Measurements from ENCODE around the gene AURKB. TPM values are rescaled to one million over a fixed set of nuclear protein-coding genes. Genes with fewer than 3 reads are reported as not detected.

AURKB gene
- total RNA-seq, 6 experiments from 2014 or later = 0.26 to 3.9 (median 1.5) TPM

- ATAC-seq = peak; percentile 67 to 80 (median 72)
Observed at GRCh38 chr17:8248751-8249607, 38.6 kb upstream of the AURKB start, which contains the start of gene PFAS. PFAS (plus strand) TSS chr17:8249289; CDS start chr17:8253938, 4,649 bp downstream.

GRCh38 chr17:8244768-8245167 is 34.4 kb upstream of the AURKB start:
- peaks cover 0 to 7% (median 3%) of the 10 kb centered on the region in 4 donors for H3K36me3 ChIP-seq
- H3K27me3 ChIP-seq = no peaks in the 10 kb centered on the region
- TF ChIP-seq CTCF (IDR thresholded peaks at IDR 0.05) (no peak), POLR2A (IDR thresholded peaks at IDR 0.05) (no peak)
- peaks cover 0 to 3% (median 0%) of the 10 kb centered on the region in 4 donors for H3K4me1 ChIP-seq
- ATAC-seq (no peak), DNase-seq (no peak)
- intact Hi-C loops (cut with DNase I) = no loop called here
- 97% methylated on average over 8 of the region's 8 CpGs for WGBS (ENCODE audit: insufficient coverage, low coverage, low lambda C conversion rate, missing lambda C conversion rate)
- H3K4me3 ChIP-seq = no peak overlapping the region
- H3K9me3 ChIP-seq = no peaks in the 10 kb centered on the region
- H3K27ac ChIP-seq = no peak overlapping the region

More at GRCh38 chr17:8248751-8249607, 38.6 kb upstream of the AURKB start, which contains the start of gene PFAS:
- H3K27me3 ChIP-seq = no peaks in the 10 kb centered on the region
- peak within 1 kb of the TSS; percentile 94 to 99 (median 97) for H3K27ac ChIP-seq
- DNase-seq = peak; percentile 96 to 97 (median 96)
- 0% methylated on average over 38 of the region's 58 CpGs for WGBS (ENCODE audit: insufficient coverage, low coverage, low lambda C conversion rate, missing lambda C conversion rate)
- no peaks in the 10 kb centered on the region for H3K9me3 ChIP-seq
- H3K4me1 ChIP-seq = peaks cover 0 to 6% (median 0%) of the 10 kb centered on the region in 4 donors
- TF ChIP-seq CTCF (IDR thresholded peaks at IDR 0.05) (no peak), POLR2A (IDR thresholded peaks at IDR 0.05) (peak; percentile 49)
- no peaks in the 10 kb centered on the region for H3K36me3 ChIP-seq
- H3K4me3 ChIP-seq = peak within 1 kb of the TSS; percentile 78 to 91 (median 90)
- intact Hi-C loops (cut with DNase I) = no loop called here

- Histone ChIP-seq H3K4me3 (no peak overlapping the region), H3K4me1 (no peaks in the 10 kb centered on the region), H3K9me3 (no peaks in the 10 kb centered on the region), H3K27ac (no peak overlapping the region), H3K36me3 (peaks cover 0 to 8% (median 3%) of the 10 kb centered on the region in 4 donors), H3K27me3 (no peaks in the 10 kb centered on the region)
- ATAC-seq (no peak), DNase-seq (no peak)
- WGBS (ENCODE audit: insufficient coverage, low coverage, low lambda C conversion rate, missing lambda C conversion rate) = 91% methylated on average over 4 of the region's 5 CpGs
- TF ChIP-seq POLR2A (IDR thresholded peaks at IDR 0.05) = no peak
- no peak for TF ChIP-seq CTCF (IDR thresholded peaks at IDR 0.05)
- intact Hi-C loops (cut with DNase I) = no loop called here
Observed at GRCh38 chr17:8243827-8244226, 33.5 kb upstream of the AURKB start.

GRCh38 chr17:8237886-8238285 is 27.5 kb upstream of the AURKB start:
- H3K9me3 ChIP-seq = no peaks in the 10 kb centered on the region

More at GRCh38 chr17:8237886-8238285, 27.5 kb upstream of the AURKB start:
- TF ChIP-seq POLR2A (IDR thresholded peaks at IDR 0.05) (no peak), CTCF (IDR thresholded peaks at IDR 0.05) (no peak)
- peaks cover 0 to 41% (median 21%) of the 10 kb centered on the region in 4 donors for H3K36me3 ChIP-seq
- intact Hi-C loops (cut with DNase I) = no loop called here
- H3K27ac ChIP-seq = peak overlapping the region; percentile 22 to 70 (median 57)
- H3K27me3 ChIP-seq = no peaks in the 10 kb centered on the region
- H3K4me3 ChIP-seq = no peak overlapping the region
- peaks cover 0 to 15% (median 3%) of the 10 kb centered on the region in 4 donors for H3K4me1 ChIP-seq
- ATAC-seq (peak in 3 of 4 donors; percentile 6 to 20 (median 6)), DNase-seq (no peak)
- 77% methylated on average over 3 of the region's 4 CpGs for WGBS (ENCODE audit: insufficient coverage, low coverage, low lambda C conversion rate, missing lambda C conversion rate)

Measured in right lobe of liver (tissue), 6 donors.